Nucleus accumbens (tissue), 56 donors: ENCODE data around the gene CD59.
A peak's percentile ranks its signal among the peaks of the same experiment; 100 is the strongest.
"Not testable (repeated sequence)": the region's sequence is repeated elsewhere in the genome, so short reads cannot be mapped to it uniquely, and the experiment has no call there.

Experiments
- DNase-seq, 56 donors: peaks; one replicate each; lab custom pipeline; 2025; lab: John Stamatoyannopoulos, UW

CD59 gene

DNA sequence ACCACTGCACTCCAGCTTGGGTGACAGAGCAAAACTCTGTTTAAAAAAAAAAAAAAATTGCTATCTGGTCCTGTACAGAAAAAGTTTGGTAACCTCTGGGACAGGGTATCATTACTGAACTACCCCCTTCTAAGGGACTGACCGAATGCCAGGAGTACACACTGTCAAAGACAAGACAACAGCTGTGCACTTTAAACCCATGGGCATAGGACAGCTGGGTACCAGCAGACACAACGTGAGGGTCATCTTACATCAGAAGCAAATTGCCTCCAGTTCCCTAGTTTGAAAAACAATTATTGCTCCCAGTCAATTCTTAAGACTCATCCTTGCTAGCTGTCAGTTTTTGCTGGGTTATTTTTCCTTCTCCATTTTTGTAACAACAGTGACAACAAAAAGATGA, 17.8 kb downstream of the CD59 start:
- DNase-seq = no peak

DNA sequence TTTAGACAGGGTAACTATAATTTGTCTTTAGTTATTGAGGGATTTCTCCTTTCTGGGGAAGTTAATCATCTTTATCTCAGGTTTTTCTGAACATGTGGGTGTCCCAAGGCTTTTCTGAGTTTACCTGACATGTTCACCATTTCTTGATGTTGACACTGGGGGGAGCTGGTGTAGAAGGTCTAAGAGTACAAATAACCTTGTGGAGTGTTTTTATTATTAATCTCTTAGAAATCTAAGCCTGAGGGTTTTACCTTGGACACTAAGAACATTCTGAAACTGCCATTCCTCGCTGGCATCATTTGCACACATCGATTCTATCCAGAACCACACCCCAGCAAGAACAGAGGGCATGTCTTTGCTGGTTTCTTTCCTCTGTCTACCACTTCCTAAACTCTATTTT, 20.0 kb downstream of the CD59 start:
- DNase-seq = peak in 1 of 56 donors; percentile 21

DNA sequence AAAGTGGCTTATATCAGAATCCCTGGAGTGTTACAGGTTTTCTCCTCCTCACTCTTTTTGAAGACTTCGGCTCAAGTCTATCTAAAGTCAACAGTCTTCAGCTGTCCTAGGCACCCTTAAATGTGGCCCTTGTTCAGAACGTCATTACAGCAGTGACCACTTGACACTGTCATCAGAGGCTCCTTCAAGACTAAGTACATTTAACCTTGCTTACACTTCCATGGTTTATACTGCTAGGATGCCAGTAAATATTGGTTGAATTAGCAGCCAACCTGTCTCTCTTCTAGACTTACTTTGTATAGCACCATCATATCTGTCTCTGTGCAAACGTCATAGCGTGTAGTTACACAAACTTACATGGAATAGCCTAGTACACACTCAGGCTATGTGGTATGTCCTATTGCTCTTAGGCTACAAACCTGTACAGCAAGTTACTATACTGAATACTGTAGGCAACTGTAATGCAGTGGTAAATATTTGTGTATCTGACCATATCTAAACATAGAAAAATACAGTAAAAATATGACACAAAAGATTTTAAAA, 22.3 kb downstream of the CD59 start:
- DNase-seq = no peak

DNA sequence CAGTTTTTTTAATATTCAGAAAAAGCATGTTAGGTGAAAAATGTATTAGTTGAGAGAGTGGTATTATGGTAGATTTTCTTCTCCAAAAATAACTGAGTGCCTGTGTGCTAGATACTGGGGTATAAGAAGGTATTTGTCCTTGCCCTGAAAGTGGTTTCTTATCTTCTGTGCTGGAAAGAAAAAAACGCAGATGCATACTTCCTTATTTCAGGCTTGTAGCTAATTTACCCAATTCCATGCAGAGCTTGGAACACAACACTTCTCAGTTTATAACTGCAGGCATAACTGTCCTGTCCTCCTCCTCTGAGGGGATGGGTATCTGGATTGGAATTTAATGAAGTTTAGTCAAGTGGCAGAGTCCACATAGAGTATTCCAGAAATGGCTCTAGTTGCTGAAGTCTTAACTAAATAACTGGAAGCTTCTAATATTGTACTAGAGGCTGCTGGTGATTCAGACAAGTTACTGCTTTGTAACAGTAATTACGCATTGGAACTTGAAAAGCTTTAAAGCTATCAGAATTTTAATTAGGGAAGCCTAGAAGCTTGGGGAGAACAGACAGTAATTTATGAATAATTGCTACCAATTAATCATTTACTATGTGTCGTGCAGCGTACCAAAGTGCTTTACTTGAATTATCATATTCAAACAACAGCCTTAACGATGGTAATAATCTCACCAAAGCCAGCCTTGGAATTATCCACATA, 22.9 kb downstream of the CD59 start:
- DNase-seq = no peak

DNA sequence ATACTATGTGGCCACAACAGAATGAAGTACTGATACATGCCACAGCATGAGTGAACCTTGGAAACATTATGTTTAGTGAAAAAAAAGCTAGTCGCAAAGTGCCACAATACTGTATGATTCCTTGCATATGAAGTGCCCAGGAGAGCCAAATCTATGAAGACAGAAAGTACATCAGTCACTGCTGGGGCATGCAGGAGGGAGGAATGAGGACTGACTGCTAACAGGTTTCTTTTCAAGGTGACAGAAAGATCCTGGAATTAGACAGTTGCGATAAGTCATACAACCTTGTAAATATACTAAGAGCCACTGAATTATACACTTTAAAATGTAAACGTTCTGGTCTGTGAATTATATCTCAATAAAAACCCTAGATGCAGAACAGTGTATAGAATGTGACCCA, 23.8 kb downstream of the CD59 start:
- DNase-seq = no peak

DNA sequence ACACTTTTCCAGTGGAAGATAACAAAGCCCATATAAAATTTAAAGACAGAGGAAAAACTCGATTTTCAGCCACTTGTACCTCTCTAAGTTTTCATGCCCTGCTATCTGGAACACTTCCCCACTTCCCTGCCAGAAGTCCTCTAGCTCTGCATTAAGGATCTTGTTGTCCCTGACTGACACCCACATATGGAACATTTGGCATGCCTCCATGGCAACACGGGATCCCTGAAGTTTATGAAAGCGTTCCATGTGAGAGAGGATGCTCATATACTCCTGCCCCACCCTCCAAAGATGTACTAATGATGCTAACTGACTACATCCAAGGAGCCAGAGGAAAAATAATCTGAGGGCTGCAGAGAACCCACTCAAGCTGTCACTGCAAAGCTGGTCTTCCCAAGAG, 26.8 kb downstream of the CD59 start:
- peak in 6 of 56 donors; percentile 12 to 36 (median 26) for DNase-seq

DNA sequence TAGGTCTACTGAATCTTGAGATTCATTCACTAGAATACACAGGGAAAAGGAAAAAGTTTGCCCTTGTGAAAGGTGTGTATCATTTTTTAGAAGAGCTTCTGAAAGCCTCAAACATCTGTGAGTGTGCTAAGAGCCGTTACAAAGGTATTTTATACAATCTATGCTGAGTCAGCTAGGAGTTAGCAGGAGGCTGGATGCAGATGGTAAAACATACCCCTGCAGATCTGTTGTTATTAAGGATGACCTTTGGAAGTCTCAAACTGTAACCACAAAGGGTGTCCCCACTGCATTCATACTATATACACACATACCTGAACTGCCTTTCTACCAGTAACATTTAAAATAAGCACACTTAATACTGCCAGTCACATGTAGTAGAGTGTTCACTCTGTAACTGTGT, 27.2 kb downstream of the CD59 start:
- DNase-seq = no peak

DNA sequence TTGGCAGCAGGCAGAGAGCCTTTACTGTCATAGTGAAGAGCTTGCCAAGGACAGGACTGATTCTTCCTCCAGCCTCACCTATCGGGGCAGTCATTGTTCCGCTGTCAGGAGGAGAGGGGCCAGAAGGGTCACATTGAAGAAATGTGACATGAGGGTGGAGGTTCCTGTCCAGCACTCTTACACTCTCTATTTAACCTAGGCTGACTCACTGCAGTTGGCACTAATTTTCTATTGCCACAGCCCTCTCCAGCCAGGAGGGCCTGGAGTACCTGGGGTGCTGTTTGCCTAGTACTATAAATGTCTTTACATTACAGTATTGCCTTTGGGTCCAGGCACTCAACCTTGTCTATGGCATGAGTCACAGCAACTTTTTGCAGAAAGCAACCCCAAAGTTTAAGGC, 28.4 kb downstream of the CD59 start:
- DNase-seq = not testable (repeated sequence)

DNA sequence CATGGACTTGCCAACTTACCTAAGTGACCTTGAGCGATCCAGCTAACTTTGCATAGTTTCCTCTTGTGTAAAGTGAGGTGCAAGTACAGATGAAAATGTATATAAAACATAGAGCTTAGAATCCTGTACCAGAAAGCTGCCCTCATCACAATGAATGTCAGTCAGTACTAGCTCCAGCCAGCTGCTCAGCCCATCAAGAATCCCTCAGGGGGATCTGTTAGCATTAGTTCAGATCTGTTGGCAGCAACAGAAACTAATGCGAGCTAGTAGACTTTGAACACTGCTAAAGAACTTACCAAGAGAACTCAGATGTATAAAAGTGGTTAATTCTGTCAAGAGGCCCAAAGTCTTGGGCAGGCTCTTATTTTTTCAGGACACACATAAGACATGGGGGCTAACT, 29.3 kb downstream of the CD59 start:
- no peak for DNase-seq

DNA sequence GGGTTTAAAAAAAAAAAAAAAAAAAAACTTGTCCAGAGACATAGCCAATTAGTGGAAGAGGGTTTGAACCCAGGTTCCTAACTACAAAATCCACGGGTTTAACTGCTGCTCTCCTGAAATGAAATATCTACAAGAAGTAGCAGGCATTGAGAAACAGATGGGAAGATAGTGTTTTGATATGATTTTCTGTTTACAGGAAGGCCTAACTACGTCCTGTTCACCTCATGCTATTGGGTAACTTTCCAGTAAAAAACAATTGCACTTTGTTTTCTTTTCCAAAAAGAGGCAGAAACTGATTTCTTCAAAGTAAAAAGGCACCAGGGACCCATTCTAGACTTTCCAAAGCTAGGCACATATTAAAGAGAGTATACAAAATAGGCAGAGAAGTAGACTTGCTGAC, 29.7 kb downstream of the CD59 start:
- no peak for DNase-seq

DNA sequence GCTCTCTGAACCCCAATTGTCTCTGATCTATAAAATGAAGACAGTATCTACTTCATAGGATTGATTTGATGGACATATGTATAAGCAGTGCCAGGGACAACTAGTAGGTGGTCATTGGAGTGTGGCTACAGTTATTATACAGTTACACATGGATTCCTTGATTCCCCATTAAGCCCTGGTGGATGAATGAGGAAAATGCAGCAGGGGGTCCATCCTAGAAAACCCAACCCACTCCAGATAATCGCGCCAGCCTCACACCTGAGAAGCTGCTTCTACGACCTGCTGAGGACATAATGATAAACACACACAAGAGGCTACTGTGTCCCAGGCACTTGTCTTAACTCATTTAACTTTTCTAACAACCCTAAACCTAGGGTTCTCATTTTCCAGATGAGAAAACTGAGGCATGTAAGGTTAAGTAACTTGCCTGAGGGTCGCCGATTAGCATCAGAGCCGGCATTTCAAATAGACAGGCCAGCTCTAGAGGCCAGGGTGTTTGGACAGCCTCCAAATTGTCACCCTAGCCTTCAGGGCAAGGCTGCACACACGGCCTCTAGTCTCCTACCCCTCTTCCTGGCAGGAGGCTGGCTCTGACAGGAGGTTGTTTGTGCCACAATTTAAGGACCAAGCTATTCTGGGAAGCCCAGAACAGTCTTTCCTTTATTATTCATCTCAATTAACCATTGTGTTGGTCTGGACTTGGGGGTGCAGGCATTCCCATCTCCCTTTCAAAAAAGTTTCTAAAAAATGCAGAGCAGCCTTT, 31.8 kb downstream of the CD59 start:
- DNase-seq = peak in 14 of 56 donors; percentile 6 to 61 (median 29)

DNA sequence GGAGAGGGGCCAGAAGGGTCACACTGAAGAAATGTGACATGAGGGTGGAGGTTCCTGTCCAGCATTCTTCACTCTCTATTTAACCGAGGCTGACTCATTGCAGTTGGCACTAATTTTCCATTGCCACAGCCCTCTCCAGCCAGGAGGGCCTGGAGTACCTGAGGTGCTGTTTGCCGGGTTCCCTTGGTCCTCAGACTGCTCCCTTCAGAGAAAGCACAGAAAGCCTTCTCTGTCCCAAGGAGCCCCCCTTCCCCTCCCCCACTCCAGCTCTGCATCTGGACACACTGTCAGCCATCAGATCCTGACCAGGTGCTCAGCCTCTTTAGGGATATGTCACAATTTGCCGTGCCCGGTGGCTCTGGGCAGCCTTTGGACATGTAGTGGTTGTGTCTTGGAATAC, 32.4 kb downstream of the CD59 start:
- no peak for DNase-seq

DNA sequence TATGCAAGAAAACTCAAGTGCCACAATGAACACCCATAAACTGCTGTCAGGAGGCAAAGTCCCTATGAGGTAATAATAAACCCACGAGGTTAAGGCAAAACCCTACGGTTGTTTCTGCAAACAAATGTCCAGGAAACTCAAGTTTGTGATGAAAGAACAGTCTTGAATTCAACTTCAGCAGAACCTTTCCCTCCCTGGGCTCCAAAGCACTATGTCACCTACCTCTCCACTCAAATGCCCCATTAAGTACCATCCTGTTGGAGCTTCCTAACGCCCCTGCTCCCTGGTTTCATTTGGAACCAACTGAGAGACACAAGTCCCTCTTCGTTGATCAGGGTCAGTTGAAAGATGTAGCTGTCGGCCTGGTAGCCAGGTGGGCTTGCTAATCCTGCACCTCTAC, 33.0 kb downstream of the CD59 start:
- no peak for DNase-seq

DNA sequence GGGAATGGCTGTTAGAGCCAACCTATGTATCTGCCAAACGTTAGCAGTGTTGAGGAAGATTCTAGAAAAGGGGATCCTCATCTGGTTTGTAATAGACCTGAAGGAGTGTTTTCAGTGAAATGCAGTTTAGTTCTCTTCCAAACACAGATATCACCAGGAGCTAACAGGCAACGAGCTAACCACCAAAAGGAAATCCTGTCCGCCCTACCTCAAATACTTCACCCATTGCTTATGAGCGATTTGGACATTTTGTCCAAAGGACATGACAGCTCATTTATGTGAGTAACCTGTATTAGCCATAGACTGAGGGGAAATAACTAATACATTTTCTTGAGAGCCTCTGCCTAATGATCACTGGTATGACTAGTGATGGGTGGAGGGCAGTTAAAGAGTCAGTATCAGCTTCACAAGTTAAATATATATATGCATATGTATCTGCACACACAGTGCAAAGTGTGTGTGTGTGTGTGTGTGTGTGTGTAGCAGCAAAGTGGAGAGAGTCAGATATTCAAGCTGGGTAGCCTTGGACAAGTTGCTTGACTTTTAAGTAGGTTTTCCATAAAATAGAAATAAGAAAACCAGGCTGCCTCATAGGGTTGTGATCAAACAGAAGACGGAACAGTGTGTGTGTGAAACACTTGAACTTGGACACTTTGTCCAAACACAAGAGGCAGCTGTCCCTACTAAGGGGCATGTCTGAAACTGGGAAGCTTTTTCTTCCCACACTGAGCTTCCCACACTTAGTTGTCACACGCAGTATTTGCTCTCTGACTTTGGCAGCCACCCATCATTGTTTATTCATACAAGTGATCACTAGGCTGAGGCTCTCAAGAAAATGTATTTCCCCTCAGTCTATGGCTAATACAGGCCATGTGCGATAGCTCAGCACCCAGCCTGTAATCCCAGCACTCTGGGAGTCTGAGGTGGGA, 34.7 kb downstream of the CD59 start:
- DNase-seq = peak in 36 of 56 donors; percentile 10 to 71 (median 40)

DNA sequence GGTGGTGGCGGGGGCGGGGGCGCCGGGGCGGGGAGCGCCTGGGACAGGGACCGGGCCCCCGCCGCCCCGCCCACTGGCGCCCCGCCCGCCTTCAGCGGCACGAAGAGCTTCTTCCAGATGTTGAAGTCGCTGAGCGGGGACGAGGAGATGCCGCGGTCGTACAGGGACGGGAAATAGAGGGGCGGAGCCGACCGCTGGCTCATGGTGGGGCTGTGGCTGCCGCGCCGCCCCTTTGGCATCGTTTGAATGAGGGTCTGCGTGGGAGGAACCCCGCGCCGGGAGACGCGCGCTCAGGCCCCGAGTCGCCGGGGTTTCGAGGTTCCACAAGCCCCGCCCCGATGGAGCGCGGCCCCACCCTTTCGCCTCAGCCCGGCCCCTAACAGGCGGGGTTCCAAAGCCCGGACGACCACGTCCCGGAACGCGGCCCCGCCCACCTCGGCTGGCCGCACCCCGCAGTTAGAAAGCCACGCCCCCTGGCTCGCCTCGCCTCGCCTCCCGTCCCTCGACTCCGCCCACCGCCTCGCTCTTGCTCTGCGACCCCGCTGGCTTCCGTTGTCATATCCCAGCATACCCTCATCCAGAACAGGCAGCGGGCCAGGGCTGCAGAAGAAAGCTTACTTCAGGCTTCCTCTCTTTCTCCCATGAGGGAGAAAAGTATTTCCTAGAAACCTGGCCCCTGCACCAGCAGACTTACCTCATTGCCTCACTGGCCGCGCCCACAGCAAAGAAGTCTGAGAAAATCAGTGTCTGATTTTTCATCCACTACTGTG, 35.5 kb downstream of the CD59 start, which contains the start of gene C11orf91:
C11orf91 (minus strand) TSS at position 325 of the 770 bp plus-strand sequence; CDS start at position 239, 86 bp downstream.
- DNase-seq = peak; percentile 45 to 97 (median 88)

DNA sequence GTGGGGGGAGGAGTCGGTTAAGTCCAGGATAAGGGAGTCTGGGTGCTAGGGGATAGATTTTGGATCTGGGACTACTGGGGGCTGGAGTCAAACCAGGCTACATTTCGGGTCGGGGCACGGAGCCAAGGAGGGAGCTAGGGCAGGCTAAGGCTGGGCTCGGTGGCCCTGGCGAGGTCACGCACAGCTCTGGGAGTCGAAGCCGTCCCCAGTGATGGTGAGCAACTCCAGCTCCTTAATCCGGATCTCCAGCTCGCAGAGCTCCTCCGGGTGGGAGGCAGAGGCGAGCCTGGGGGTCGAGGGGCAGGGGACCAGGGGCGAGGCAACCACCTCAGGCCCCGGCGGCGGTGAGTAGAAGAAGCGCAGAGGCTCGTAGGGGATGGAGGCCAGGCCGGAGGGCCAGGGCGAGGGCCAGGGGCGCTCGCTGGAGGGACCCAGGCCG, 36.1 kb downstream of the CD59 start:
- DNase-seq = peak in 1 of 56 donors; percentile 22

DNA sequence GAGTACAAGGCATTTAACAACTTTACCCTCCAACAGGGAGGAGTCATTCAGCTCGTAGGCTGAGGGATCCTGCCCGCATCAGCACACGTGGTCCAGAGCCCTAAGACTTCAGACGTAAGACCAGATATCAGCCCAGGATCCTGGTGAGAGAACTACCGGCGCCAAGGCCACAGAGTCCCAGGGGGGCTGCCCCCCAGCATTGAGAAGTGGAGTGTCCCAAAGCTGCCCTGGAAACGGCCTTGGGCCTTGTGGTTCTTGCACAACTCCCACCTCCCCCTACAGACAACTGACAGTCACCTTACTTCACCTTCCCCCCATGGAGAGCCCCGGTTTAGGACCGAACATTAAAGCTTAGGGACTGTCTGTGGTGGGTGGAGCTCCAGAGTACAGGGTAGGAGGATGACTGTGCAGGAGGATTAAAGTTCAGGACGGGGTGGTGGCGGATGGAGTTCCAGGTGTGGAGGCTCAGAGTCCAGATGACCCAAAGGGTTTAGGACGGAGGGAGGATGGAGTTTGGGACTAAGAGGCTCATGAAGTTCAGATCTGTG, 36.6 kb downstream of the CD59 start:
- no peak for DNase-seq

DNA sequence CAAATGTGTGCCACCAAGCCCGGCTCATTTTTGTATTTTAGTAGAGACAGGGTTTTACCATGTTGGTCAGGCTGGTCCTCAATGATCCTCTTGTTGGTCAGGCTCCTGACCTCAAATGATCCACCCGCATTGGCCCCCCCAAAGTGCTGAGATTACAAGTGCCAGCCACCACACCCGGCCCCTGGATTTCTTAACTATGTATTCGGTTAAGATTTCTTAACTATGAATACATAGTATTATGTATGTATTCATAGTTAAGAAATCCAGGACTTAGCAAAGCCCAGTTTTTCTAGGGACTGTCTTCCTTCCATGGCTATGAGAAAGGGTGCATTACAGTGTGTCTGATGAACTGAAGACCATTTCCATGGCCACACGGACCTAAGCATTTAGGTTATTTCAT, 37.3 kb downstream of the CD59 start:
- no peak for DNase-seq

DNA sequence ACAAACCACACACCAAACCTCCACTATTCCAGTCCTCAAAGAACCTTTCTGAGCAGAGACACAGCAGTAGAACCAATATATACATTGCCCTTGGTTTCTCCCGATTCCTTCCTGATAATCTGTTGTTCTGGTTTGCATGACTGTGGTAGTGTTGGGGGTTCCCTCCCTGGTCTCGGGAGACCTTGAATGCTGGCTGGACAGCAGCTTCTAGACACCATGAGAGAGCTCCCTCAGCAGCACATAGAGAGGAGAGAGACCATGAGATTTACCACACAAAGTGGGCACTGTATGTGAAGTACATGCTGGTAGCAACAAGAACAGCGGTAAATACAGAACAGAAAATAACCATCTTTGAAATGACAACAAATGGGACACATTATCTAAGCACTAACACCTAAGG, 38.2 kb downstream of the CD59 start:
- DNase-seq = no peak
